ENCODE data around the gene SSH2.
A peak's percentile ranks its signal among the peaks of the same experiment; 100 is the strongest.

Gene SSH2

DNA sequence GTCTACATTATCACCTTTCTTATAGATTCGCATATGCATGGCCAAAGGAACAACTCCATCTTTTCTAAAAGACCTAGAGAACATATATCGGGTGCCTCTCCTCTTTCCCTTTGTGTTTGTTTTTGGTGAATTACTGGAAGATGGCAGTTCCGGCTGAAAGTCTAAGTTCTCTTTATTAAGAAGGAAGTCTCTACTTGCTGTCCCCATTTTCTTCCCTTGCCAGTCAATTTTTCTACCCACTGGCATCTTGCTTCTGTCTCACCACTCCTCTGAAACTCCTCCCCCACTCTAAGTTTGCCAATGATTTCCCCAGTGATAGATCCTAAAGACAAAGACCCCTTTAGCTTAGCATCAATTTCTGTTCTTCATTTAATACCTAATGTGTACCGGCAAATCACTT lies 213.5 kb downstream of the SSH2 start:
- TF ChIP-seq, protein P1, sequence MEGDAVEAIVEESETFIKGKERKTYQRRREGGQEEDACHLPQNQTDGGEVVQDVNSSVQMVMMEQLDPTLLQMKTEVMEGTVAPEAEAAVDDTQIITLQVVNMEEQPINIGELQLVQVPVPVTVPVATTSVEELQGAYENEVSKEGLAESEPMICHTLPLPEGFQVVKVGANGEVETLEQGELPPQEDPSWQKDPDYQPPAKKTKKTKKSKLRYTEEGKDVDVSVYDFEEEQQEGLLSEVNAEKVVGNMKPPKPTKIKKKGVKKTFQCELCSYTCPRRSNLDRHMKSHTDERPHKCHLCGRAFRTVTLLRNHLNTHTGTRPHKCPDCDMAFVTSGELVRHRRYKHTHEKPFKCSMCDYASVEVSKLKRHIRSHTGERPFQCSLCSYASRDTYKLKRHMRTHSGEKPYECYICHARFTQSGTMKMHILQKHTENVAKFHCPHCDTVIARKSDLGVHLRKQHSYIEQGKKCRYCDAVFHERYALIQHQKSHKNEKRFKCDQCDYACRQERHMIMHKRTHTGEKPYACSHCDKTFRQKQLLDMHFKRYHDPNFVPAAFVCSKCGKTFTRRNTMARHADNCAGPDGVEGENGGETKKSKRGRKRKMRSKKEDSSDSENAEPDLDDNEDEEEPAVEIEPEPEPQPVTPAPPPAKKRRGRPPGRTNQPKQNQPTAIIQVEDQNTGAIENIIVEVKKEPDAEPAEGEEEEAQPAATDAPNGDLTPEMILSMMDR (IDR thresholded peaks at IDR 0.05) = no peak
- DNase-seq (ENCODE audit: low spot score) = no peak
- Histone ChIP-seq H3K4me3 (no peak overlapping the region), H3K27ac (no peak overlapping the region)

DNA sequence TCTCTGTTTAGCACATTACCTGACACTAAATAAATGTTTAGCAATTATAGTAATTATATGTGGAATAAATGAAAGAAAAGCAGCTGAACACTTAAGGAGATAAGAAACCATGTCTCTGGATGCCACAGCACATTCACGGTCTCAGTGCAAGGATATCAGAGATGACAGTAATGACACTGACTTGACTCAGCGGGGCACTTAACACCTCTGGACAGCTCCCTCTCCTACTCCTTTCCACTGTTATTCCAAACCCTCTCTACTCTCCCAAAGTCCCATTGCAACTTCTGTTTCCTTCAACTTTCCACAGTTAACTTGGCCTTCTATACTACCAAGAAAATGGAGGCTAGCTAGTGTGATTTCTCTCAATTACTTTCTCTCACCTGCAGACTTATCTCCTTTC lies 214.3 kb downstream of the SSH2 start:
- Histone ChIP-seq H3K4me3 (no peak overlapping the region), H3K27ac (no peak overlapping the region)
- TF ChIP-seq, protein P1 (IDR thresholded peaks at IDR 0.05) = no peak
- DNase-seq (ENCODE audit: low spot score) = no peak

DNA sequence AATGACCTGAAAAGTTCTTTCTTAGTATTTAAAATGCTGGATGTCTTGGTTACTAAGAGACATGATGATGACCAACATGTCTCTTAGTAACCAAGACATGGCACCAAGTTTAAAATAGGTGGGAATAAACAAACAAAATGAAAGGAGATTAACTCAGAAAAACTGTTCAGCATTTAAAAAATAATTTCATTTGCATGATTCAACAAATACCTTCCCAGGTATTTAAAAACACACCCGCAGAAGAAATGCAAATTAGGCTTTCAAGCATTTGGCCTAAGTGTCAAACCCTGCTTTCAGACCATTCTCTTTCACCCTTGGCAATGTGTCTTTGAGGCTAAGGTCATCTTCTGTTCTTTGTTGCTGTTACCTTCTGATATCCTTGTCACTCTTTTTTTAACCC lies 215.9 kb downstream of the SSH2 start:
- TF ChIP-seq, protein P1 (IDR thresholded peaks at IDR 0.05) = no peak
- no peak for DNase-seq (ENCODE audit: low spot score)
- no peak overlapping the region for H3K27ac ChIP-seq
- H3K4me3 ChIP-seq = no peak overlapping the region

DNA sequence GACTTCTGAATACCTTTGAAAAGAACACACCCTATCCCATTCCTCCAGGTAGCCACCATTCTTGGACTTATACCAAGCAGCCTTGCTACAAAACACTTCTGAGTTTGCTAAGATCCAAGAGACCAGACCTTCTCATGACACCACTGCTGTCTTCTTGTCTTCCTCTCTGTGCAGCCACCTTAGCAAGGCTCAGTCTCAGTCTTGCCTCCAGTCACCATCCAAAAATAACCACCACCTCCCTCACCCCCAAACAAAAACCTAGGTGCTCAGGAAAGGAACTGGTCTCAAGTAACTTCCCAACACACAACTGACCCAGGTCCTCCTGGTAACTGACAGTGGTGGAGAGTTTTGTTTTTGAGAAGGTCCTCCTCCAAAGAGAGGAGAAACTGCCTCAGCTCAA lies 216.4 kb downstream of the SSH2 start:
- DNase-seq (ENCODE audit: low spot score) = no peak
- Histone ChIP-seq H3K4me3 (no peak overlapping the region), H3K27ac (no peak overlapping the region)
- TF ChIP-seq, protein P1 (IDR thresholded peaks at IDR 0.05) = no peak

DNA sequence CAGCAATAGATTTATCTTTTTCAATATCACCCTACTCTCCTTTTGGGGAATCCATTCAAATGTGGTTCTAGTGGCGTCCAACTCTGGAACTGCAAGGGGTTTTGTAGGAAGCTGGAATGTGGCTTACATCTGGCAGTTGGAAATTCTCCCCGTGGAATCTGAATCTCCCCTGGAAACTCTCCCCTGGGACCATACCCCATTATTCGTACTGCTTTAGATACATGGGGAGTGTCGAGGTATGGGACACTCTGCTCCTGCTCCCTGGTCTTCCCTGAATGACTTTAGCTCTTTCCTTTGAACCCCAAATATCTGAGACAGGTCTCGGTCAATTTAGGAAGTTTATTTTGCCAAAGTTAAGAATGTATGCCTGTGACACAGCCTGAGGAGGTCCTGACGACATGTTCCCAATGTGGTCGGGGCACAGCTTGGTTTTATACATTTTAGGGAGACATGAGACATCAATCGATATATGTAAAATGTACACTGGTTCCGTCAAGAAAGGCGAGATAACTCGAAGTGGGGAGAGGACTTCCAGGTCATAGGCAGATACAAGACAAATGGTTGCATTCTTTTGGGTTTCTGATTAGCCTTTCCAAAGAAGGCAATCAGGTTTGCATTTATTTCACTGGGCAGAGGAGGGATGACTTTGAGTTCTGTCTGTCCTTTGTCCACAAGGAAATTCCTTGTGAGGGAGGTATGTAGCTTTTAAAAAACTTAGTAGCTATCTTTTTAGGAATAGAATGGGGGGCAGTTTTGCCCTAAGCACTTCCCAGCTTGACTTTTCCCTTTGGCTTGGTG lies 218.2 kb downstream of the SSH2 start:
- TF ChIP-seq, protein P1 (IDR thresholded peaks at IDR 0.05) = no peak
- peak overlapping the region in 1 of 2 donors; percentile 43 for H3K27ac ChIP-seq
- H3K4me3 ChIP-seq = no peak overlapping the region
- DNase-seq (ENCODE audit: low spot score) = no peak

DNA sequence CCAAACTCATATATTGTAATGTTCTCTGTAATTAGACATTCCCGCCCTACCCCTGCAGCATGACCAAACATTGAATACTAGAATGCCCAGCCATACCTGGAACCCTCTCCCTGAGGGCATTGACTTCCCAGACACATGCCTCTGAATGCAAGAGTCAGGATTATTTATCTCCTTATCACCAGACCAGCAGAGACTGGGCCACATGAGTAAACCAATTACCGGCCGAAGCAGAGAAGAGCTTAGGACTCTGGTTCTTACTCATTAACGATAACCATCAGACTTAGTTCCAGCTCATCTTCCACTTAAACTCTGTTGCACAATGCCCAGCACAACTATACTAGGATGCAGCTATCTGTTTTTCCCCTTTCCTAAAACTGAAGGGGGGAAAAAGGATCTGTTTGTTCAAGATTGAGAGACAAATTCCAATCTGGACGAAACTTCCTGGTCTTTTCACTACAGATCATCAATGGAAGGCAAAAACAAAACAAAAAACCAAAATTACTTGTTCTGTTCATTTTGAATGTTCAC lies 219.1 kb downstream of the SSH2 start:
- no peak overlapping the region for H3K4me3 ChIP-seq
- TF ChIP-seq, protein P1 (IDR thresholded peaks at IDR 0.05) = no peak
- DNase-seq (ENCODE audit: low spot score) = no peak
- peak overlapping the region in 1 of 2 donors; percentile 43 for H3K27ac ChIP-seq

DNA sequence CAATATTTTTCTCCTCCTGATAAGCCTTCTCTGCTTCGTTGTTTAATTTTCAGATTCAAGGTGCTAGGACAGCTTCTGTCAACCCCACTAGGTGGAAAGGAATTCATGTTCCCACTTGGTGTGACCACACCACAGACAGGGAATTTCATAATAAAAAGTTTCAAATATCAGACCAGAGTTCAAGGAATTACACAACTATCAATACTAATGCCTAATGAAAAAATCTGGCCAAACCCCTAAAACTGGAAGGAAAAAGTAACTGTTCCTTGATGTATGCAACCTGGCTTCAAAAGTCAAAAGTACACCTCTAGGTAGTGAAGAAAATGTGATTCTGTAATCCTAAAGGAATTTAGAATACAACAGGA lies 219.5 kb downstream of the SSH2 start:
- no peak for DNase-seq (ENCODE audit: low spot score)
- TF ChIP-seq, protein P1 (IDR thresholded peaks at IDR 0.05) = no peak
- peak overlapping the region in 1 of 2 donors; percentile 55 for H3K27ac ChIP-seq
- no peak overlapping the region for H3K4me3 ChIP-seq

Data from coronary artery (tissue), 2 donors.